CD4-positive, alpha-beta T cell treated with Interleukin-12 subunit alpha and Interleukin-12 subunit beta, for 1 hour (primary cell): ENCODE measurements around the gene MGRN1.

Experiments
- DNase-seq: peaks from one replicate; pipeline ENCODE4 v3.0.0-alpha.2; 2020

Gene MGRN1

GRCh38 chr16:4677390-4677789 is 52.8 kb downstream of the MGRN1 start:
- DNase-seq = no peak

GRCh38 chr16:4677994-4678393 is 53.4 kb downstream of the MGRN1 start:
- DNase-seq = no peak

- DNase-seq = no peak
Observed at GRCh38 chr16:4678596-4678995, 54.0 kb downstream of the MGRN1 start.

DNA sequence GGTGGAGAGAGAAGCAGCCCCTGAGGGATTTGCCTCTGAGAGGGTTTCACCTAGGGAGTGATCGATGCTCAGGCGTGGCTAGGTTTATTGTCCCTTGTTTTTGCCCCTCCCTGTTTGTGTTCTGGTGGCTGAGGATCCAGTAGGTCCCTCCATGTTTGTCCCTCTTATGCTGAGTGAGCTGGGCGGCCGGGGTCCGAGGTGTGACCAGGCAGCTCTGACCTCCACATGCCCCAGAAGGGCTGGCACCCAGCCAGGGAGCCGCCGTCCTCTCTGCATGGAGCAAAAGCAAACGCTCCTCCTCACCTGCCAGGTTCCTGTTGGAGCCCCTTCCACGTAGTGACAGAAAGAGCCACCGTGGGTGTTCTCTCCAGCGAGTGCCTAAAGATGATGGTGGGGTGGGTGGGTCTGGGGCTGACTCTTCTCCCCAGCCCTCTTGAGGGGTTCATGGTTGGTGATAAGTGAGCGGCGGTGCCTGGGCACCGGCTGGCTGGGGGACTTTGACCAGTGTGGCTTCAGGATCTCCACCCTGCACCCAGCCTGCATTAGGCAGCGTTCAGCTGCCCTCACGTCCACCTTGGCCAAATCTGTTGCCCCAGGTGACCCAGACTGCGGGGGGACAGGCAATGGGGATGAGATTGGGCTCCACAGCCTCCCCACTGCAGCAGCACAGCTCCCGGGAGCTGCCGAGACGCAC is 54.7 kb downstream of the MGRN1 start:
- DNase-seq = no peak

GRCh38 chr16:4679850-4680636 is 55.4 kb downstream of the MGRN1 start:
- DNase-seq = no peak

DNA sequence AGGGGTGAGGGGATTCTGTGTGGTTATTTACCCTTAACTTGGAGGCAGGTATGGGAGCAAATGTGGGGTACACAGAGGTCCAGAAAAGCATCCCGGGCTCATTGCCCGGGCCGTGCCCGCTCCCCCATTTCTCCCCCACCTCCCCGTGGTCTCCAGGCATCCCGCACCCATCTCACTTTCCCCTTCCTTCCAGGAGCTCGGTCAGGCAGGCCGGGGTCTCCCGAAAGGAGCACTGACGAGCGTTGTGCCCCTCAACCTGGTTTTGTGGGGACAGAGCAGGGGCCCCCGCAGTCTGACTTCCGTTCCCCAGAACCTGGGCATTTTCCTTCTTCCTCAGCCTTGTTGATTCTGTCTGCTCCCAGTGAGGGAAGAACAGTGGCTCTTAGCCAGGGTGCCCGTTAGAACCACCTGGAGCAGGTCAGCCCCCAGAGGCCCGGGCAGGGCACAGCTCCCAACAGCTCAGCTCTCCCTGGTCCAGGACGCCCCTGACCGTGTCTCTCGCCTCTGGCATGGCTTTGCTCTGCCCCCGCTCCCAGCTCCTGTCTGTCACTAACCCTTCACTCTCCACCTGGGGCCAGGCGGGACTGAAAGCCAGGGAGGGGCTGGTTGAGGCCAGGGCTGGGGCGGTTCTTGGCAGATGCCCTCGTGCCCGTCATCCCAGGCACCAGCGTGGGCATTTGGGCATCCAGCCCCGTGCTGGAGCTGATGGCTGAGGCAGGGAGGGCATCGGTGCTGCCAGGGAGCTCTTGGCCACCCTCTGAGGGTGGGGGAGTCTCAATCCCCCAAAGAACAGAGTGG is 56.2 kb downstream of the MGRN1 start:
- no peak for DNase-seq

DNA sequence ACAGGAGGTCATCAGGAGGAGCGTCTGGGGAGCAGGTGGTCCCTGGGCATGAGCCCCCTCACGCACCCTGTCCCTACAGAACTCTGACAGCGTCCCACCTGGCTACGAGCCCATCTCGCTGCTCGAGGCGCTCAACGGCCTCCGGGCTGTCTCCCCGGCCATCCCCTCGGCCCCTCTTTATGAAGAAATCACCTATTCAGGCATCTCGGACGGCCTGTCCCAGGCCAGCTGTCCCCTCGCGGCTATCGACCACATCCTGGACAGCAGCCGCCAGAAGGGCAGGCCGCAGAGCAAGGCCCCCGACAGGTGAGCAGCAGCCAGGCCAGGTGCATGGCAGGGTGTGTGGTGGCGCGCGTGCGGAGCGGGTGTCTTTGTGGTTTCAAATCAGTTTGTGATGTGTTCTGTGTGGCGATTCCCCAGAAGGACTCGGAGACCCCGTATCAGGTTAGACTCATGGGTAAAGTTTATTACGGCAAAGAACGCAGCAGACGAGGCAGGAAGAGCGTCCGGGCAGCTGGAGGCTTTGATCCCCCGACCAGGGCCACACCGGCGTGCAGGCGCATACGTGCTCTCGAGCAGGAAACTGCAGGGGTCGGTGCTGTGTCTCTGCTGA is 57.0 kb downstream of the MGRN1 start:
- DNase-seq = no peak

DNA sequence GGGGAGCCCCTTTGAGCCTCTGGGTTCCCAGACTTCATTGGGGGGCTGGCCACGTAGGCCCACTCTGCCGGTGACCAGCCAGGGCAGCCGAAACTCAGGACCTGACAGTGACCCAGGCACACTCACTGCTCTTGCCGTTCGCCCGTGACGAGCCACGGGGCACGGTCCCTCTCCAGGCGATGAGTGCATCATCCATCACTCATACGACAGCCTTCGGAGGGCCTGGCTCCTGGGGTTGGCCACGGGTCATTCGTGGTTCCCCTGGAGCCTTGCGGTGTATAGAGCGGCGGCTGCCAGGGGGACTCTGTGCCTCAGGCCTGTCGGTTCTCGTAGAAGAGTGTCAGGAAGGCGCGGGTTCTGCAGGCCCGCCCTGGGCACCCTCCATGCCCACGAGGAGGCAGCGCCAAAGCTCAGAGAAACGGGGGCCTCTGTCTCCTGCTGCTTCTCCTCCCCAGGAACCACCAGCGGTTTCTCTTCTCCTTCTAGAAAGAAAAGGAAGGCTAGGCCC is 57.5 kb downstream of the MGRN1 start:
- DNase-seq = no peak

- peak; percentile 34 for DNase-seq
Observed at GRCh38 chr16:4682616-4683254, 58.1 kb downstream of the MGRN1 start.

DNA sequence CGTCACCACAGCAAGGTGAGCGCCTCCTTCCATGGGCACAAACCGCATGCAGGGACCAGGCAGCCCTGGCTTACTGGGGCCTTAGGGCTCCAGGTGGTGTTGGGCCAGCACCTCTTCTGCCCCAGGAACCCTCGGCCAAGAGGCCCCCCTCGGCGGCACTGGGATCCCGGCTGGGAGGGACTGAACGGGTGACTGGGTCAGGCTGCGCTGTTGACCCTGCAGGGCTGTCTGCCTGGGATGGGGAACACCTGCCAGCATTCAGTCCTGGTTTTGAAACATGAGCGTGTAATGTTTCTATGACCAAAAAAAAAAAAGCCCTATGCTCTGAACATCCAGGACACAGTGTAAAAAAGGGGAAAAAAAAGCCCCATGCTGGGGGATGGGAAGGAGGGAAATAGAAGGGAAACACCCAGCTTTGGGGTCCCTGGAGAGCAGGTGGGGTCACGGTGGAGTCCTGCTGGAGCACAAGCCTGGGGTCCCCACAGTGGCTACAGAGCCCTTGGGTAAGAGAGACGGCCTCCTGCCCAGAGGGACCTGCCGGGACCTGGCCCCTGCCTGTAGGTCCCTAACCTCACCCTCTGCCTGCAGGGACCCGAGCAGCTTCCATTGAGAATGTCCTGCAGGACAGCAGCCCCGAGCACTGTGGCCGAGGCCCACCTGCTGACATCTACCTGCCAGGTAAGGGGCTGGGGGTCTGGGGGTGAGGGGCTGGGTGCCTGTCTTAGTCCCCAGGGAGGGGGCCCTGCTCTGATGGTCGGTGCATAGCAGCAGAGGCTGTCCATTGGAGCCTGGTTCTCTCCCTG is 58.8 kb downstream of the MGRN1 start:
- no peak for DNase-seq

GRCh38 chr16:4684058-4684715 is 59.6 kb downstream of the MGRN1 start:
- DNase-seq = no peak

- DNase-seq = no peak
Observed at GRCh38 chr16:4684763-4685162, 60.1 kb downstream of the MGRN1 start.

DNA sequence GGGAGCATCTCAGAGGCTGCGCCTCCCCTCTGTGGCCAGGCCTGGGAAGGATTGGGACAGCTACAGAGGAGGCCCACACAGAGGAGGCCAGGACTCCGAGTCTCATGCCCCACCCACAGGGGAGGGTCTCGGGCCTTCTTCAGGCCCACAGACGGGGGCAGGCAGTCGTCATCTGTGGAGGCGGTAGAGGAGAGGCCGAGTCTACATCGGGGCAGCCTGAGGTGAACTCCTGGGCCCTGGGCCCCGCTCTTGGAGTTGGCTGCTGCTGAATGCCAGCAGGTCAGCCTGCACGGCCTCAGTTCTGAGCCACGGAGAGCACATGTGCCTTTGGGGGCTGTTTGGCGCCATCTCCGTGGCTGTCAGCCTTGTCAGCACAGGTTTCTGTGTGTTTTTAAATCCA is 60.7 kb downstream of the MGRN1 start:
- no peak for DNase-seq

DNA sequence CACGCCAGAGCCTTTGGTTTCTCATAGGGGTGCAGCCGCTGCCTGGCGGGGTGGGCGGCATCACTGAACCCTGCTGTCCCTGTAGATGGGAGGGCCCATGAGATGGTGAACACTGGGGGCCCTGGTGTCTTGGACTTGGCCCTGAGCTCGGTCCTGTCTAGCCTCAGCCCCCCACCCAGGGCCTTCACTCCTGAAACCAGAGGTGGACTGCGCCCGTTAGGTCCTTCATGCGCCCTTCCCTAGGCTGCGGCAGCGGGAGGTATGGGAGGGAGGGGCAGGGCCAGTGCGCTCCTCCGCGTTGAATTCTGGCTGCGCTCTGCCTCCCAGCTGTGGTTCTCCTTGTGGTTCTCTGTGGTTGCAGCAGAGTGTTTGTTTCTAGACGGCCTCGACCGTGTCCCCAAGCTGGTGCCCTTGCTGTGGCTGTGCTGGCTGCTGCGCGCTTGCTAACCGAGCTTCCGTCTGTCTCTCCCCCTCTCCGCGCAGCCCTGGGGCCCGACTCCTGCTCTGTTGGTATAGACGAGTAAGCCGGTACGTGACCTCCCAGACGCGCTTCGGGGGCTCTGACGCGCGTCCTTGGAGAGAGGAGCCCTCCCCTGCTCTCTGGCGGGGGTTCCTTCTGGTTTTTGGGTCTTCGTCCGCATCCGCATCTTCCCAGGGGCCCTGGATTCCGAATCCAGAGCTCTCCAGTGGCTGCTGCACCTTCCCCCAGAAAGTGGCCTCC is 61.3 kb downstream of the MGRN1 start:
- no peak for DNase-seq

DNA sequence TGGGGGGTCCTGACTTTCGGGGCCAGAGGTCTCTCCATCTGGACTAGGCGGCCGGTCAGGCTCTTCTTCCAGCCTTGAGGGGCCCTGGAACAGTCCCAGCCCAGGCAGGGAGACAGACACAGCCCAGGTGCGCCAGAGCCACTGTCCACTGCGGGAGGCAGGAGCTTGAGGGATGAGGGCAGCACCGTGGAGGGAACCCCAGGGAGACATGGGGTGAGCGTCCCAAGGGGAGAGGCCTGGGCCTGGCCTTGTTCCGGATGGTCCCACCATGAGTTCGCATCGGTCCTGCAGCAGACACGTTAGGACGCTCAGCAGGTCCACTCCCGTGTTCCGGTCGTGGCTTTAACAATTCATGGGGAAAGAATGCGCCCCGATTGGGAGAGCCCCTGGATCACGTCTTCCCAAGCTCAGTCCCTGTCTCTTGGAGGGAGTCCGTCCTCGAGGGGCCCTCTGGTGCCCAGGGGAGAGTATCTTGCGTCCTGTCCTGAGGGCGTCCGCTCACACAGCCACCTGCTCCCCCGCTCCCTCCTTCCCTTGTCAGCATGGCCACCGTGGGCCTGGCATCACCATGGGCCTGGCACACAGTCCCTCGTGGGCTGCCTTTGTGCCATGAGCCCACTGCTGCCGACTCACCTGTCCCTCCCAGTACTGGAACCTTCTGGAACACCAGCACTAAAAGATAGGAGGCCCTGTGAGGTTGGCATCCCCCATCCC is 62.0 kb downstream of the MGRN1 start:
- no peak for DNase-seq

GRCh38 chr16:4687416-4687815 is 62.8 kb downstream of the MGRN1 start:
- no peak for DNase-seq

DNA sequence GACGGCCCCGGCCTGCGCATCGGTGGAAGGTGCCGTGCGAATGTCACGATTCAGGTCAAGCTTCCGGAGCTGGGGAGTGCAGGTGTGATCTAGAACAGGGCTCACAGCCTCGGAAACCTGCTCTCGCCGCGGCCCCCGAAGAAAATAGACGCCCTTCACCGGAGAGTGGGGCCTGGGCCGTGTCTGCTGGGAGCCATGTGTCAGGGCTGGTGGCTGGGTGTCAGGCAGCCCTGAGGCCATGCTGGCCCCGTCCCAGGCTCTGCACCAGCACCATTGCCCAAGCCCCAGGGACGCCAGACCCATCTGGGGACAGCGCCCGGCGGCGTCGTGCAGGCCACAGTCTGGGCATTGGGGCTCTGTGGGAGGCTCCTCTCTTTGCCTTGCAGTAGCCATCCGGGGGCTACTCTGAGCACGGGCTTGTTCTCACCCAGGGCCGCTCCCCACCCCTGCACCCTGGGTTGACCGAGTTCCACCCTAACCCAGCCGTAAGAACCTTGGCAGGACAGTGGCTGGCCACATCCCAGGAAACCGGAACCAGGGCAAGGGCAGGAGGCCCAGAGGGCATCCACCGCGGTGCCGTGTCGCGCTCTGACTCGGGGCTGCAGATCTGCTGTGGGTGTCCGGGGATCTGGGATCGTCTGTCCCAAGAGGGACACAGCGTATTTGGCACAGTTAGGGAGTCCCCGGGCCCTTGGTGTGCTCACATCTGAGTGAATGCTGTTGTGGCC is 63.5 kb downstream of the MGRN1 start:
- DNase-seq = no peak

GRCh38 chr16:4688674-4689045 is 64.0 kb downstream of the MGRN1 start:
- DNase-seq = no peak

DNA sequence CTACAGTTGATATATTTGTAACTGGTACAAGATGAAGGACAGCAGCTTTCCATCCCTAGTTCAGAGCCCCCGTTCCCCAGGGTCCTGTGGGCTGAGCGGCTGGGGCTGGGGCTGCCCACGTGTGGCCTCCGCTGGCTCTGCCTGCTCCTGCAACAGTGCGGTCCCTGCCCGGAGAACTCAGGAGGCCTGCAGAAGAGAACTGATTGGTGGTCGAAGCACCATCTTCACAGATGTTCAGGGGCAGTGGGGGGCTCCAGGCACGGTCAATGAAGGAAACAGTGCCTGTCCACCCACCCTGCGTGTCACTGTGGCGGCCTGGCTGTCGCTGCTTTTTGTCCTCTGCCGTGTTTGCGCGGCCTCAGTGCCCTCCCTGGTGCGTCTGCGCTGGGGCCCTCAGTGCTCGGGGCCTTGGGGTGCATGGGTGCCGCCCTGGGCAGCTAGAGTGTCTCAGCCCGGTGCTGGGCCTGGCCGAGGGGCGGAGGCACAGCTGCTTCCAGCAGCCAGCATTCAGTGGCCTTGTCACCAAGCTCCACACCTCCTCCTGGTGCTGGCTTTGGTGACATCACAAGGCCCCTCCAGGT is 64.6 kb downstream of the MGRN1 start:
- no peak for DNase-seq
